Measurements from ENCODE around the gene TRIM45.

The TRIM45 gene

DNA sequence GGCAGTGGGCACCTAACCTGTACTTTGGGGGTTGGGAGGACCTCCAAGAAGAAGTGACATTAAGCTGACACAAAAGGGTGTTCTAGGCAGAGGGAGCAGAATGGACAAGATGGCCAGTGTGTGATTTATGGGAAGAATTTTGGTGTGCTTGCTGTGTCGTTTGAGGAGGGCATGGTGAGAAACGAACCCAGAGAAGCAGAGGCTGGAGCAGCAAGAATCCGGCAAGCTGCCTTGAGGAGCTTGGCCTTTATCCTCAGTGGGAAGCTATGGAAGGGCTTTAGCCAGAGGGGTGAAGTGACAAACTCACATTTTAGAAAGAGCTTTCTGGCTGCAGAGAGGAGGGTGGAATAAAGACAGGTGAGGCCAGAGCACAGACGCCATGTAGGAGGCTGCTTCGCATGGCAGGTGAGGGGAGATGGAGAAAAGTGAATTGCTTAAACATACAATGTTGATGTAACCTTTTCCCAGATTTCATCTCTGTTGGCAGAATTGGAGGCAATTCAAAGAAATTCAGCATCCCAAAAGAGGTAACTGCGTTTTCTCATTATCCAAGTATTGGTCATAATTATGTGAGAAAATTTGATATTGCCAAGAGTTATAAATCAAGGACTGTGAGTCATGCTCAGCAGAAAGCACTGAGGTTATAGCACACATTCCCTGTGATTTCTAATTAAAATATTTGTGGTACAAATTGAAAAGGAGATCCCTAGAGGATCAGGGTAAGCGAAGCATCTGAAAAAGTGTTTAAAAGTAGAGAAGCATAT is 26.5 kb downstream of the TRIM45 start:
- no peak for FAIRE-seq
- TF ChIP-seq POLR2AphosphoS5 (IDR thresholded peaks at IDR 0.05; ENCODE audit: low read depth, low read length) (no peak), POU2F2 (IDR thresholded peaks at IDR 0.05; ENCODE audit: low read depth, low read length) (no peak), PAX5 (IDR thresholded peaks at IDR 0.05; ENCODE audit: insufficient read depth, low read length, severe bottlenecking) (no peak), POLR2A (IDR thresholded peaks at IDR 0.05; ENCODE audit: low read depth, low read length) (no peak), TAF1 (IDR thresholded peaks at IDR 0.05; ENCODE audit: low read depth, low read length) (no peak)
- DNase-seq (ENCODE audit: insufficient read length, low spot score): no peak

DNA sequence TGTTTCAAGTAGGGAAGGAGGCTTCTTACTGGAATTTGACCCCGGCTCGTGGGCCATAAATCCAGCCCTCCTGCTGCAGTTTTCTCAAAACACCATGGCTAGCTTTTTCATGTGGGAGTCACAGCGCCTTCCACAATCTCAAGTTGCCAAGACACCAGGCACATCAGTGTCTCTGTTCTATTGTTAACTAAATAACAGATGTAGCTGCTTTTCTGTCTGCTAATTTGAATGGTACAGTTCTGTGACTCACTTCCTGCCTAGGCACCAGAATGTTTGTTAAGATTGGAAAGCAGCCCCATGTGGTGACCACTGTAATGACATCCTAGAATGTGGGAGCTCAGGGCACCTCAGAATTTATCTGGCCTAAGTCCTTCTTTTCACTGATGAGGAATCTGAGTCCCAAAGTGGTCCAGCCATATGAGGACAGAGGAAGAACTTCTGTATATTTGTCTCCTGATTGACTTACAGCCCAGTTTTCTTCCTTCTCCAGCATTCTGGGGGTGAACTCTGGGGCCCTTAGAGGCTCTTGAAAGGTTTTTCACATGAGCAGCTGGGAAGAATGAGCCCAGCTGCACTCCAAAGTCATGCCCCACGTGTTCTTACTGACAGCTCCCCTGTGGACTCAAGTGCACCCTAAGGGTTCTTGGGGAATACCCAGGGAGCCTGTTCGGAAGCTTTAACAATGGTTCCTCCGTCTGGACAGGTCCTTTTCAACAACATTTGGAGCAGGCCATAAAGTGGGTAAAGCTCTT is 27.5 kb downstream of the TRIM45 start:
- DNase-seq (ENCODE audit: insufficient read length, low spot score) (peak; percentile 9), FAIRE-seq (no peak)
- no peak for TF ChIP-seq PAX5 (IDR thresholded peaks at IDR 0.05; ENCODE audit: insufficient read depth, low read length, severe bottlenecking)
- TF ChIP-seq SPI1 (IDR thresholded peaks at IDR 0.05; ENCODE audit: low read depth, low read length): peak; percentile 39
- TF ChIP-seq POU2F2 (IDR thresholded peaks at IDR 0.05; ENCODE audit: low read depth, low read length): no peak

DNA sequence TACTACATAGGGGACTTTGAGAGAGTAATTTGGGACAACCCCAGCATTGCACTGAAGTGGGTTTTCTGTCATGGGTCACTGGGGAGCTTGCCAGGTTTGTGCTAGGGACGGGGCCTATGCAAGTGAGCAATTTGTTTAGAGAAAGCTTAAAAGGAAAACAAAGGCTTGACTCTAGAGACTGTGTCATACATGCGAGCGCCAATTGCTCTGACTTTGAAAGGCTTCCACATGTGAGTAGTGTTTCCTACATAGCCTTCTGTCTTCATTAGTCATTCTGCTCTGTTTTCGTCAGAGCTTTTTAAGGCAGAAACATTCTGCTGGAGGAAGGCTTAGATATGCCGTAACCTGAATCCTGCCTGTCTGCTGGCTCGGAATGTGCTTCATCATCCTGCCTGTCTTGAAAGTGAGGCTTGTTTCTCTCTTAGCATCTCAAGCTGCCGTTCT is 28.4 kb downstream of the TRIM45 start:
- DNase-seq (ENCODE audit: insufficient read length, low spot score) (no peak), FAIRE-seq (no peak)
- TF ChIP-seq TAF1 (IDR thresholded peaks at IDR 0.05; ENCODE audit: low read depth, low read length): no peak
- no peak for TF ChIP-seq POLR2AphosphoS5 (IDR thresholded peaks at IDR 0.05; ENCODE audit: low read depth, low read length)
- no peak for TF ChIP-seq POLR2A (IDR thresholded peaks at IDR 0.05; ENCODE audit: low read depth, low read length)
- TF ChIP-seq PAX5 (IDR thresholded peaks at IDR 0.05; ENCODE audit: insufficient read depth, low read length, severe bottlenecking): no peak
- TF ChIP-seq POU2F2 (IDR thresholded peaks at IDR 0.05; ENCODE audit: low read depth, low read length): no peak
- TF ChIP-seq SPI1 (IDR thresholded peaks at IDR 0.05; ENCODE audit: low read depth, low read length): no peak

DNA sequence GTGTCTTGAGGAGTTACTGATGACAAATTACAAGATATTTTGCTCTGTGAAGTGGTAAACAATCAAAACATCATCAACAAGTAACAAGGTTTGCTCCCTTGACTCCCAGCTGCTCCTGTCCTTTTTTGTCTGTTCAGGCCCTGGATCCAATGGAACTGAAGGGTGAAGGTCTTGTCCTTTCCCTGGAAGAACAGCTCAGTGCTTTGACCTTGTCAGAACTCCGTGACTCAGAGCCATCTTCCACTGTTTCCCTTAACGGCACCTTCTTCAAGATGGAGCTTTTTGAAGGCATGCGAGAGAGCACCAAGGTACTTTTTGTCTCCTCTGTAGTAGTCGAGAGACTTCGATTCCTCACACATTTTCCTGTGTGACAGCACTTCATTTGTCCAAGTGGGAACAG is 29.0 kb downstream of the TRIM45 start:
- FAIRE-seq: no peak
- TF ChIP-seq POLR2AphosphoS5 (IDR thresholded peaks at IDR 0.05; ENCODE audit: low read depth, low read length): no peak
- no peak for TF ChIP-seq POU2F2 (IDR thresholded peaks at IDR 0.05; ENCODE audit: low read depth, low read length)
- no peak for TF ChIP-seq SPI1 (IDR thresholded peaks at IDR 0.05; ENCODE audit: low read depth, low read length)
- no peak for TF ChIP-seq TAF1 (IDR thresholded peaks at IDR 0.05; ENCODE audit: low read depth, low read length)
- no peak for TF ChIP-seq PAX5 (IDR thresholded peaks at IDR 0.05; ENCODE audit: insufficient read depth, low read length, severe bottlenecking)
- TF ChIP-seq POLR2A (IDR thresholded peaks at IDR 0.05; ENCODE audit: low read depth, low read length): no peak
- DNase-seq (ENCODE audit: insufficient read length, low spot score): no peak

DNA sequence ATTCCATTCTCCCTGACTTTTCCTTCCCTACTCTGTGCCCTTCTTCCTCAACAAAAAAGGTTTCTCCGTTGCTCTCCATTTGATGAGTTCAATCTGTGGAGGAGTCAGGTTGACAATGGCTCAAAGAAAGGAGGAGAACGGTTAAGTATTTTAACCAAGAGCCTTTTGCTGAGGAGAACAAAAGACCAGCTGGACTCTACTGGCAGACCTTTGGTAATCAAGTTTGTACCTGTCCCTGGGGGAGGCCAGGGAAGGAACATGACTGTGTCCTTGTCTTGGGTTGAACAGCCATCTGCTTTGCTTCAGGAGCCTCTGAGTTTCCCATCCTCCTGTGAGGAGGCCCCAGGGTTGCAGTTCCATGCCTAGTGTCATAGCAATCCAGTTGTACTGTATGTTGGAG is 31.6 kb downstream of the TRIM45 start:
- FAIRE-seq: no peak

GRCh38 chr1:117087686-117088085 is 33.9 kb downstream of the TRIM45 start:
- FAIRE-seq (no peak), DNase-seq (ENCODE audit: insufficient read length, low spot score) (no peak)
- TF ChIP-seq POU2F2 (IDR thresholded peaks at IDR 0.05; ENCODE audit: low read depth, low read length) (no peak), PAX5 (IDR thresholded peaks at IDR 0.05; ENCODE audit: insufficient read depth, low read length, severe bottlenecking) (no peak), SPI1 (IDR thresholded peaks at IDR 0.05; ENCODE audit: low read depth, low read length) (no peak), POLR2AphosphoS5 (IDR thresholded peaks at IDR 0.05; ENCODE audit: low read depth, low read length) (no peak), TAF1 (IDR thresholded peaks at IDR 0.05; ENCODE audit: low read depth, low read length) (no peak), POLR2A (IDR thresholded peaks at IDR 0.05; ENCODE audit: low read depth, low read length) (no peak)

More for the DNA sequence above, 31.6 kb downstream of the TRIM45 start:
- no peak for TF ChIP-seq POU2F2 (IDR thresholded peaks at IDR 0.05; ENCODE audit: low read depth, low read length)
- no peak for DNase-seq (ENCODE audit: insufficient read length, low spot score)

DNA sequence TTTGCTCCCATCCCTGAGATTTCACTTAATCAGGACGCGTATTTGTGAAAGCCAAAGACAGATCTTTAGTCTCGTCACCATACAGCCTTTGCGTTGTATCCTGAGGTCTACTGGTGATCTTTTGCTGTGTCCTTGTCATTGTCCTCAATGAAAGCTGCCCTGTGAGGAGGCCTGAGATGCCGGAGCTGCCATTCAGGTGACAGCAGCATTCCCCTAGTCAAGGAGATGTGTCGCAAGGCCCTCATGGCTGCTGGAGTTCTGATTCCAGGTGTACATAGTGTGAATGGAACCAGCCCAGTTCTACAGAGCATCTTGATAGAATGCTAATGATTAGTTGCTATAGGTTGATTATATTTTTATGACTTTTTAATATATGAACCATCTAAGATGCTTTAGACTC is 37.3 kb downstream of the TRIM45 start:
- no peak for FAIRE-seq
- no peak for DNase-seq (ENCODE audit: insufficient read length, low spot score)
- 0 out of 2 replicates have a peak, but pooled peaks have one; percentile 17 for TF ChIP-seq POLR2A (IDR thresholded peaks at IDR 0.05; ENCODE audit: low read depth, low read length)
- no peak for TF ChIP-seq PAX5 (IDR thresholded peaks at IDR 0.05; ENCODE audit: insufficient read depth, low read length, severe bottlenecking)

DNA sequence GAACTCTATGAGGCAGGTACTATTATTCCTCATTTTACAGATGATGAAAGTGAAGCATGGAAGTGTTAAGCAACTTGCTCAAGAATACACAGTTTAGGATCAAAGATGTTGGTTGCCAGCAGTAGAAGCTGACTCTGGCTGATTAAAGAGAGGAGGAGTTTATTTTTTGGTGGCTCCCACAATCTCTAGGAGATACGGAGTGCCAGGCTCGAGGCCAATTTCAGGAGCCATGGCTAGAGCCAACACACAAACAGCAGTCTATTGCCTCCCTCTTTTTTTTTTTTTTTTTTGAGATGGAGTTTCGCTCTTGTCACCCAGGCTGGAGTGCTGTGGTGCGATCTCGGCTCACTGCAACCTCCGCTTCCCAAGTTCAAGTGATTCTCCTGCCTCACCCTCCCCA is 41.8 kb downstream of the TRIM45 start:
- no peak for FAIRE-seq
- no peak for TF ChIP-seq SPI1 (IDR thresholded peaks at IDR 0.05; ENCODE audit: low read depth, low read length)
- no peak for DNase-seq (ENCODE audit: insufficient read length, low spot score)

DNA sequence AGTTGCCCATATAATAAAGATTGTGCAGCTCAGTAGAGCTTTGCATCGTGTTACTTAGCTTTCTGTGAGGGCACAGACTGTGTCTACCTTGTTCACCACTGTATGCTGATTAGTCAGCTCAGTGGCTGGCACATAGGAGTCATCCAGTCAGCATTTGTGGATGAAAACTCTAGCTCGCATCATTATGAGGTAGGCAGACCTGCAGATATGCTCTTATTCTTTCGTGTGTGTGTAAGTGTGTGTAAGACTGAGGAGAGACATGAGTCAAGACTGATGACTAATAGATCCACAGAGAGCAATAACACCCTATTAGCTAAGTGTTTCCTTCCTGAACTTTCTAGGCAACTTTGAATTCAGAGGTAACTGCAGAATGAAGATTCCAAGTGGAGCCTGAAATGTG is 44.3 kb downstream of the TRIM45 start:
- no peak for FAIRE-seq
- TF ChIP-seq PAX5 (IDR thresholded peaks at IDR 0.05; ENCODE audit: insufficient read depth, low read length, severe bottlenecking) (no peak), POU2F2 (IDR thresholded peaks at IDR 0.05; ENCODE audit: low read depth, low read length) (no peak), TAF1 (IDR thresholded peaks at IDR 0.05; ENCODE audit: low read depth, low read length) (no peak), POLR2AphosphoS5 (IDR thresholded peaks at IDR 0.05; ENCODE audit: low read depth, low read length) (no peak), SPI1 (IDR thresholded peaks at IDR 0.05; ENCODE audit: low read depth, low read length) (no peak), POLR2A (IDR thresholded peaks at IDR 0.05; ENCODE audit: low read depth, low read length) (no peak)
- DNase-seq (ENCODE audit: insufficient read length, low spot score): no peak

DNA sequence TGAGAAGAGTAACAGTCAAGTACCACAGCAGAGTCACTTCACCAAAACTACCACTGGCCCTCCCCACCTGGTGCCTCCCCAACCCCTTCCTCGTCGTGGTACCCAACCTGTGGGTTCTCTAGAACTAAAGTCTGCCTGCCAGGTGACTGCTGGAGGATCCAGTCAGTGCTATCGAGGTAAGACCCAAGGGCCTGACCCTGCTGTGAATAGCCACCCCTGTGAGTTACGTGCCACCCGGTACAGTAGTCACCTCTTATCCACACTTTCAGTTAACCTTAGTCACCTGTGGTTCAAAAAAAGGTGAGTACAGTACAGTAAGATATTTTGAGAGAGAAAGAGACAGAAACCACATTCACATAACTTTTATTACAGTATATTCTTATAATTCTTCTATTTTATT is 44.9 kb downstream of the TRIM45 start:
- FAIRE-seq: no peak
- DNase-seq (ENCODE audit: insufficient read length, low spot score): no peak

More for the DNA sequence above, 44.9 kb downstream of the TRIM45 start:
- TF ChIP-seq POLR2A (IDR thresholded peaks at IDR 0.05; ENCODE audit: low read depth, low read length): no peak
- TF ChIP-seq TAF1 (IDR thresholded peaks at IDR 0.05; ENCODE audit: low read depth, low read length): no peak
- no peak for TF ChIP-seq PAX5 (IDR thresholded peaks at IDR 0.05; ENCODE audit: insufficient read depth, low read length, severe bottlenecking)
- TF ChIP-seq POLR2AphosphoS5 (IDR thresholded peaks at IDR 0.05; ENCODE audit: low read depth, low read length): no peak
- no peak for TF ChIP-seq SPI1 (IDR thresholded peaks at IDR 0.05; ENCODE audit: low read depth, low read length)
- no peak for TF ChIP-seq POU2F2 (IDR thresholded peaks at IDR 0.05; ENCODE audit: low read depth, low read length)

Measured in GM12891 (cell line).